ENCODE results near the gene CCDC186.

Gene CCDC186

DNA sequence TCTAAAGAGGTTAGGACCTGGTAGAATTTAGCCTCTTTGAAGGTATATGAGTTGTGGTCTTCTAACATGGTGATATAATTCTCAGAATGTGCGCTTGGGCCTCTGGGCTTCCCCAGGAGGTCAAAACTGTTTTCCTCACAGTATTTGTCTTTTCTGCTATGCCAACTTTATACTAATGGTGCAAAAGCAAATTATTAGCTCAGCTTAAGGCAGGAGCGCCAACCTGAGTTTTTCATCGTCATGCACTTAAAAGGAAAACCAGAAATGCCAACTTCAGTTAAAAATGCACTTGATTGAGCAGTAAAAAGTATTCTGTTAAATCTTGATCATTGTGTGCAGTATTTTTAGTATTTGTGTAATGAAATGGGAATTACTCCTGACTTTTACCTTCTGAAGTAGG lies 14.9 kb upstream of the CCDC186 start:
- Histone ChIP-seq H4K20me1 (ENCODE audit: insufficient read depth) (no peaks in the 10 kb centered on the region), H2AFZ (ENCODE audit: low read depth) (no peak overlapping the region), H3K27ac (no peak overlapping the region), H3K4me2 (no peak overlapping the region), H3K27me3 (ENCODE audit: insufficient read depth, low read depth) (no peaks in the 10 kb centered on the region), H3K79me2 (ENCODE audit: insufficient read depth, low read depth) (no peaks in the 10 kb centered on the region), H3K9ac (no peak overlapping the region), H3K36me3 (ENCODE audit: insufficient read depth) (no peaks in the 10 kb centered on the region), H3K4me3 (IDR thresholded peaks at IDR 0.05; ENCODE audit: insufficient read depth, low read depth, low read length) (no peak overlapping the region), H3K4me1 (ENCODE audit: low read depth, poor library complexity, severe bottlenecking) (peaks cover 2% of the 10 kb centered on the region)
- TF ChIP-seq, protein P1, sequence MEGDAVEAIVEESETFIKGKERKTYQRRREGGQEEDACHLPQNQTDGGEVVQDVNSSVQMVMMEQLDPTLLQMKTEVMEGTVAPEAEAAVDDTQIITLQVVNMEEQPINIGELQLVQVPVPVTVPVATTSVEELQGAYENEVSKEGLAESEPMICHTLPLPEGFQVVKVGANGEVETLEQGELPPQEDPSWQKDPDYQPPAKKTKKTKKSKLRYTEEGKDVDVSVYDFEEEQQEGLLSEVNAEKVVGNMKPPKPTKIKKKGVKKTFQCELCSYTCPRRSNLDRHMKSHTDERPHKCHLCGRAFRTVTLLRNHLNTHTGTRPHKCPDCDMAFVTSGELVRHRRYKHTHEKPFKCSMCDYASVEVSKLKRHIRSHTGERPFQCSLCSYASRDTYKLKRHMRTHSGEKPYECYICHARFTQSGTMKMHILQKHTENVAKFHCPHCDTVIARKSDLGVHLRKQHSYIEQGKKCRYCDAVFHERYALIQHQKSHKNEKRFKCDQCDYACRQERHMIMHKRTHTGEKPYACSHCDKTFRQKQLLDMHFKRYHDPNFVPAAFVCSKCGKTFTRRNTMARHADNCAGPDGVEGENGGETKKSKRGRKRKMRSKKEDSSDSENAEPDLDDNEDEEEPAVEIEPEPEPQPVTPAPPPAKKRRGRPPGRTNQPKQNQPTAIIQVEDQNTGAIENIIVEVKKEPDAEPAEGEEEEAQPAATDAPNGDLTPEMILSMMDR (conservative IDR thresholded peaks at IDR 0.05; ENCODE audit: low read depth, low read length): no peak

DNA sequence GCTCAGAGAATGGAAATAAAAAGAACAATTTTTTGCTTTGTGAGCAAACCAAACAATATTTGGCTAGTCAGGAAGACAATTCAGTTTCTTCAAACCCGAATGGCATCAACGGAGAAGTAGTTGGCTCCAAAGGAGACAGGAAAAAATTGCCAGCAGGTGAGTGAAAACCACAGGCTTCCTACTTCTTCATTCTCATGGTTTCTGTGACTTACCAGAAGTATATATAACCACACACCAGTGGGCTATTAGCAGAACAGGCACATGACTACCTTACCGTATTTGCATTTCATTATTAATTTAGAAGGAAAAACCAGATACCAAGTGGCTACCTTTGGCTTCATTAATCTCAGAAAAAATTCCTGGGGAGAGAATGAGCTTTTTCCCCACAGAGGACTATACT lies 14.0 kb upstream of the CCDC186 start:
- TF ChIP-seq, protein P1 (conservative IDR thresholded peaks at IDR 0.05; ENCODE audit: low read depth, low read length): no peak
- Histone ChIP-seq H3K27me3 (ENCODE audit: insufficient read depth, low read depth) (no peaks in the 10 kb centered on the region), H3K36me3 (ENCODE audit: insufficient read depth) (no peaks in the 10 kb centered on the region), H3K4me1 (ENCODE audit: low read depth, poor library complexity, severe bottlenecking) (no peaks in the 10 kb centered on the region), H3K4me3 (IDR thresholded peaks at IDR 0.05; ENCODE audit: insufficient read depth, low read depth, low read length) (no peak overlapping the region), H3K79me2 (ENCODE audit: insufficient read depth, low read depth) (no peaks in the 10 kb centered on the region), H3K27ac (no peak overlapping the region), H2AFZ (ENCODE audit: low read depth) (no peak overlapping the region), H3K4me2 (no peak overlapping the region), H4K20me1 (ENCODE audit: insufficient read depth) (no peaks in the 10 kb centered on the region), H3K9ac (no peak overlapping the region)

DNA sequence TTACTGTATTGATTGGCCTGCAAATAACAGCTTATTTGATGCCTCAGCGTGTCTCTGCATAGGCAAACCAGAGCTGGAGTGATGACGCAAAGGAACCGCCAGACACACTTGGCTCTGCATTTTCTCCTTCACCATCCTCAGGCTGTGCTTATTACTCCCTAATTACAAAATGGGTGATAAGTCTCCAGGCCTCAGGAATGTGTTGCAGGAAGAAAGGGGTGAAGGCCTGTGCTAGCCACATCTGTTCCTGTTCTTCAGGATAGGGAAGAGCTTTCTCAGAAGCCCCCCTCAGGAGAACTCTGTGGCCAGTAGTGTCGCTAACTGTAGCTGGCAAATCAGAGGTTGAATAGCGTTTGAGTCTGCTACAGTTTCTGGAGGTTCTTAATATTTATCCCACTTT lies 10.3 kb upstream of the CCDC186 start:
- H3K4me1 ChIP-seq (ENCODE audit: low read depth, poor library complexity, severe bottlenecking): no peaks in the 10 kb centered on the region

DNA sequence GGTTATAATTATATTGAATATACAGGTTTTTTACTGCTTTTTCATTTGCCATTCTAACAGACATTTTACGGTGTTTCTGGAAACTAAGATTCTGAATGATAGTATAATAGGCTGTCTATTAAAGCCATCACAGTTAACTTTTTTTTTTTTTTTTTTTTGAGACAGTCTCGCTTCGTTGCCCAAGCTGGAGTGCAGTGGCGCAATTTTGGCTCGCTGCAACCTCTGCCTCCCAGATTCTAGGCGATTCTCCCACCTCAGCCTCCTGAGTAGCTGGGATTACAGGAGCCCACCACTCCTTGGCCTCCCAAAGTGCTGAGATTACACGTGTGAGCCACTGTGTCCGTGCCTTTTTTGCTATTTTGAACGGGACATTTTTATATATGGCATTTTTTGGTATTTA lies 9.6 kb upstream of the CCDC186 start:
- H3K27me3 ChIP-seq (ENCODE audit: insufficient read depth, low read depth): no peaks in the 10 kb centered on the region
- H3K79me2 ChIP-seq (ENCODE audit: insufficient read depth, low read depth): no peaks in the 10 kb centered on the region
- no peak overlapping the region for H3K27ac ChIP-seq
- no peaks in the 10 kb centered on the region for H3K4me1 ChIP-seq (ENCODE audit: low read depth, poor library complexity, severe bottlenecking)
- H2AFZ ChIP-seq (ENCODE audit: low read depth): no peak overlapping the region
- no peak overlapping the region for H3K4me3 ChIP-seq (IDR thresholded peaks at IDR 0.05; ENCODE audit: insufficient read depth, low read depth, low read length)
- no peaks in the 10 kb centered on the region for H3K36me3 ChIP-seq (ENCODE audit: insufficient read depth)
- H3K4me2 ChIP-seq: no peak overlapping the region
- TF ChIP-seq, protein P1 (conservative IDR thresholded peaks at IDR 0.05; ENCODE audit: low read depth, low read length): no peak
- H3K9ac ChIP-seq: no peak overlapping the region
- H4K20me1 ChIP-seq (ENCODE audit: insufficient read depth): no peaks in the 10 kb centered on the region

More for the DNA sequence above, 10.3 kb upstream of the CCDC186 start:
- Histone ChIP-seq H3K4me3 (IDR thresholded peaks at IDR 0.05; ENCODE audit: insufficient read depth, low read depth, low read length) (no peak overlapping the region), H3K36me3 (ENCODE audit: insufficient read depth) (no peaks in the 10 kb centered on the region), H3K4me2 (no peak overlapping the region), H4K20me1 (ENCODE audit: insufficient read depth) (no peaks in the 10 kb centered on the region), H3K27me3 (ENCODE audit: insufficient read depth, low read depth) (no peaks in the 10 kb centered on the region), H2AFZ (ENCODE audit: low read depth) (no peak overlapping the region), H3K27ac (no peak overlapping the region), H3K9ac (no peak overlapping the region), H3K79me2 (ENCODE audit: insufficient read depth, low read depth) (no peaks in the 10 kb centered on the region)
- TF ChIP-seq, protein P1 (conservative IDR thresholded peaks at IDR 0.05; ENCODE audit: low read depth, low read length): no peak
